AG09309 (cell line): ENCODE results near the gene NAMPT.
"Not testable (repeated sequence)": the region's sequence is repeated elsewhere in the genome, so short reads cannot be mapped to it uniquely, and the experiment has no call there.

Source experiments
- DNase-seq: peaks from one replicate; pipeline ENCODE4 v3.0.0-alpha.2; 2010; ENCODE audit warnings: low read depth
- H3K4me3 ChIP-seq: 2 replicates; pipeline ENCODE4 v1.5.1; 2011; ENCODE audit warnings: mild to moderate bottlenecking, low read depth, low read length, moderate library complexity; ENCODE audit not compliant: control insufficient read depth
- CTCF ChIP-seq: IDR thresholded peaks from 2 replicates; pipeline ENCODE4 v1.5.1; 2011; ENCODE audit warnings: mild to moderate bottlenecking, low read depth, low read length, inconsistent platforms; ENCODE audit not compliant: insufficient read depth, control insufficient read depth; ENCODE audit errors: missing control alignments

The NAMPT gene

GRCh38 chr7:106216923-106217542 is 67.8 kb downstream of the NAMPT start:
- no peak for DNase-seq
- no peak overlapping the region for H3K4me3 ChIP-seq
- no peak for TF ChIP-seq CTCF

GRCh38 chr7:106216517-106216922 is 68.3 kb downstream of the NAMPT start:
- TF ChIP-seq CTCF, result no peak
- DNase-seq, result peak; percentile 82
- H3K4me3 ChIP-seq, result no peak overlapping the region

- H3K4me3 ChIP-seq, result no peak overlapping the region
- no peak for TF ChIP-seq CTCF
- no peak for DNase-seq
Measured at GRCh38 chr7:106215868-106216516, 68.8 kb downstream of the NAMPT start.

GRCh38 chr7:106208944-106209343 is 75.8 kb downstream of the NAMPT start:
- not testable (repeated sequence) for DNase-seq, H3K4me3 ChIP-seq

GRCh38 chr7:106206826-106207541 is 77.8 kb downstream of the NAMPT start:
- DNase-seq, result no peak
- no peak overlapping the region for H3K4me3 ChIP-seq
- no peak for TF ChIP-seq CTCF

- no peak for DNase-seq
- TF ChIP-seq CTCF, result no peak
- H3K4me3 ChIP-seq, result no peak overlapping the region
Measured at GRCh38 chr7:106205621-106206222, 79.1 kb downstream of the NAMPT start.

- H3K4me3 ChIP-seq, result no peak overlapping the region
- no peak for DNase-seq
- no peak for TF ChIP-seq CTCF
Measured at GRCh38 chr7:106203473-106203872, 81.3 kb downstream of the NAMPT start.
